Neuron (in vitro differentiated cells): Measurements from ENCODE around the gene DHRSX.
"Not testable (repeated sequence)": the region's sequence is repeated elsewhere in the genome, so short reads cannot be mapped to it uniquely, and the experiment has no call there.

Experiments
- H2AFZ ChIP-seq: one replicate; pipeline ENCODE4 v1.6.1; 2013; ENCODE audit warnings: low read depth, mild to moderate bottlenecking, inconsistent platforms, low read length, moderate library complexity
- H3K27me3 ChIP-seq: one replicate; pipeline ENCODE4 v1.6.1; 2013; ENCODE audit warnings: low read length; ENCODE audit not compliant: insufficient read depth
- H3K36me3 ChIP-seq: one replicate; pipeline ENCODE4 v1.6.1; 2013; ENCODE audit warnings: low read length; ENCODE audit not compliant: insufficient read depth
- H3K4me1 ChIP-seq: one replicate; pipeline ENCODE4 v1.6.1; 2013; ENCODE audit warnings: low read length; ENCODE audit not compliant: insufficient read depth
- H3K4me3 ChIP-seq: 2 replicates; pipeline ENCODE4 v1.5.1; 2013; ENCODE audit warnings: mild to moderate bottlenecking, low read length, moderate library complexity
- H3K9me3 ChIP-seq: one replicate; pipeline ENCODE4 v1.6.1; 2013; ENCODE audit warnings: low read length

Gene DHRSX

DNA sequence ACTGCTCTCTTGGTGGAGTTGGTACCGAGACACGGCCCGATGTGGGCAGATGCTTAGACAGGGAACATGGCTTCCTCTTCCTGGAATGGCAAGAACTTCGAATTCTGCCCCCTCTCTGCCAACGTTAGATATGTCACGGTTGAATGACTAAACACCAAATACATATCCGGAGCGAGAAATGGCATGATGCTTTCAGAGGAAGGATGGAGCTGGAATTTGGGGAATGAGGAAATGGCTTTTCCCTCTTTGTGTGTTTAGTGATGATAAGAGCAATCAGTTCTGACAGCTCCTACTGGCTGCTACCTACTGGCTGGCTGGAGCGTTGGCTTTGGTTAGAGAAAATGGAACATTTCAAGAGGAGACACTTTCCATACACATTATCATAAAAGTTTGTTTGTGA, 140.0 kb downstream of the DHRSX start:
- Histone ChIP-seq H3K36me3 (no peaks in the 10 kb centered on the region), H3K4me3 (no peak overlapping the region), H3K4me1 (no peaks in the 10 kb centered on the region), H2AFZ (no peak overlapping the region), H3K9me3 (peaks cover 3% of the 10 kb centered on the region), H3K27me3 (no peaks in the 10 kb centered on the region)

DNA sequence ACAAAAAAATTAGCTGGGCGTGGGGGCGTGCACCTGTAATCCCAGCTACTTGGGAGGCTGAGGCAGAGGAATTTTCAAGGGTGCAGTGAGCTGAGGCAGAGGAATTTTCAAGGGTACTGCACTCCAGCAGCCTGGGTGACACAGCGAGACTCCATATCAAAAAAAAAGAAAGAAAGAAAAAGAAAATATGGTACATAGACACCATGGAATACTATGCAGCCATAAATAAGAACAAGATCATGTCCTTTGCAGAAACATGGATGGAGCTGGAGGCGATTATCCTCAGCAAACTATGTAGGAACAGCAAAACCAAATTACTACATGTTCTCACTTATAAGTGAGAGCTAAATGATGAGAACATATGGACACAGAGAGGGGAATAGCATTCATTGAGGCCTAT, 141.3 kb downstream of the DHRSX start:
- H3K36me3 ChIP-seq, H2AFZ ChIP-seq, H3K27me3 ChIP-seq, H3K9me3 ChIP-seq, H3K4me1 ChIP-seq, H3K4me3 ChIP-seq: not testable (repeated sequence)

GRCh38 chrX:2351999-2352995, 148.5 kb downstream of the DHRSX start:
- no peak overlapping the region for H2AFZ ChIP-seq
- H3K27me3 ChIP-seq = no peaks in the 10 kb centered on the region
- H3K36me3 ChIP-seq = no peaks in the 10 kb centered on the region
- H3K4me1 ChIP-seq = peaks cover 14% of the 10 kb centered on the region
- peaks cover 9% of the 10 kb centered on the region for H3K9me3 ChIP-seq
- H3K4me3 ChIP-seq = no peak overlapping the region

- H3K4me1 ChIP-seq = peaks cover 14% of the 10 kb centered on the region
- H2AFZ ChIP-seq = no peak overlapping the region
- no peaks in the 10 kb centered on the region for H3K36me3 ChIP-seq
- H3K4me3 ChIP-seq = no peak overlapping the region
- peaks cover 9% of the 10 kb centered on the region for H3K9me3 ChIP-seq
- H3K27me3 ChIP-seq = no peaks in the 10 kb centered on the region
These were observed 149.5 kb downstream of the DHRSX start for GRCh38 chrX:2351321-2351720.

DNA sequence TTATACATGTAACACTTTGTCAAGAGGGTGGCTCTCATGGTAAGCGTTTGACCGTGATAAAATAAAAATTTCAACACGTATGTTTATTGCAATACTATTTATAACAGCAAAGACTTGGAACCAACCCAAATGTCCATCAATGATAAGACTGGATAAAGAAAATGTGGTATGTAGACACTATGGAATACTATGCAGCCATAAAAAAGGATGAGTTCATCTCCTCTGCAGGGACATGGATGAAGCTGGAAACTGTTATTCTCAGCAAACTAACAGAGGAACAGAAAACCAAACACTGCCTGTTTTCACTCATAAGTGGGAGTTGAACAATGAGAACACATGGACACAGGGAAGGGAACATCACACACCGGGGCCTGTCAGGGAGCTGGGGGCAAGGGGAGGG, 150.1 kb downstream of the DHRSX start:
- H3K36me3 ChIP-seq, H3K4me3 ChIP-seq, H2AFZ ChIP-seq, H3K9me3 ChIP-seq, H3K27me3 ChIP-seq: not testable (repeated sequence)
- H3K4me1 ChIP-seq = peaks cover 14% of the 10 kb centered on the region

DNA sequence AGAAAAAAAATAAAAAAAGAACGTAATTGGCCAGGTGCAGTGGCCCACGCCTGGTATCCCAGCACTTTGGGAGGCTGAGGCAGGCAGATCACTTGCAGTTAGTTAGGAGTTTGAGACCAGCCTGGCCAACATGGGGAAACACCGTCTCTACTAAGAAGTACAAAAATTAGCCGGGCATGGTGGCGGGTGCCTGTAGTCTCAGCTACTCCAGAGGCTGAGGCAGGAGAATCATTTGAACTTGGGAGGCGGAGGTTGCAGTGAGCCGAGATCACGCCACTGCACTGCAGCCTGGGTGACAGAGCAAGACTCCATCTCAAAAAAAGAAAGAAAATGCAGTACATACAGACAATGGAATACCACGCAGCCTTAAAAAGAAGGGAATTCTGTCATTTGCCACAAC, 150.7 kb downstream of the DHRSX start:
- H3K27me3 ChIP-seq, H3K4me3 ChIP-seq, H3K9me3 ChIP-seq, H2AFZ ChIP-seq, H3K36me3 ChIP-seq: not testable (repeated sequence)
- H3K4me1 ChIP-seq = peaks cover 14% of the 10 kb centered on the region

DNA sequence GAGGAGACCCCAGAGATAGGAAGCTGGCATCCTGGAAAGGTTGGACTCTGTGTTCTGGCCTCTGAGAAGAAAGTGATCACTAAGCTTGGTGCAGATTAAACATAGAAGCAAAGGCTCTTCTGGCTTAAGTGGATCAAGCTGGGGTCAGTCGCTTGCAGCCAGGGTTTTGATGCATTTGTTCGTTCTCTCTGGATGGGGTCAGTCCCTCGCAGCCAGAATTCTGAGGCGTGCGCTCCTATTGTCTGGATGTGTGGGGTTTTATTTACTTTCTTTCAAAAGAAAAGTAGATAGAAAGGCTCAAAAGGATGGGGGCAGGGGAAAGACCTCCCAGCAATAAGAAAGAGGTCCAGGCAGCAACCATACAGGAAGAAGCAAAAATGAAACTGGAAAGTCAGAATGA, 152.6 kb downstream of the DHRSX start:
- Histone ChIP-seq H3K9me3 (peaks cover 3% of the 10 kb centered on the region), H3K4me1 (peaks cover 14% of the 10 kb centered on the region), H3K36me3 (no peaks in the 10 kb centered on the region), H3K27me3 (no peaks in the 10 kb centered on the region), H2AFZ (no peak overlapping the region), H3K4me3 (no peak overlapping the region)

DNA sequence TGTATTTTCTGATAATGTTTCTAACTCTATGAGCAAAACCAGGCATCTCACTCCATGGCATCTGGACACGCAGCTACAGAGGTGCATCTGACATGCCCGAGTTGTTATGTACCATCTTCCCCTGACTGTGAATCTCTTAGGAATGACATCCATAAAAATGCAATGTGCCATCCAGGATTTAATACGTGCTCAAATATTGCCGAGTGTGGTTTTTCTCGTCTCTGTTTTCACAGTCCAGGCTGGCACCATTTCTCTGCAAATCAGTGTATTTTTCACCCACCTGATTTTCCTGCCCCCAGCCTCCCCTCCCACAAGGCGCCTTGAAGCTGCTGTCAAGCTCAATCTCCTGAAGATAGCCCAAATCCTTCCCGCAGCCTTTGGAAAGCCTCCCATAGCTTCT, 154.6 kb downstream of the DHRSX start:
- peaks cover 3% of the 10 kb centered on the region for H3K9me3 ChIP-seq
- H2AFZ ChIP-seq = no peak overlapping the region
- H3K36me3 ChIP-seq = no peaks in the 10 kb centered on the region
- peaks cover 14% of the 10 kb centered on the region for H3K4me1 ChIP-seq
- H3K4me3 ChIP-seq = no peak overlapping the region
- H3K27me3 ChIP-seq = no peaks in the 10 kb centered on the region

- Histone ChIP-seq H3K4me1 (peaks cover 14% of the 10 kb centered on the region), H3K9me3 (peaks cover 3% of the 10 kb centered on the region), H3K27me3 (no peaks in the 10 kb centered on the region), H3K4me3 (no peak overlapping the region), H3K36me3 (no peaks in the 10 kb centered on the region), H2AFZ (no peak overlapping the region)
These were observed 155.2 kb downstream of the DHRSX start for GRCh38 chrX:2345562-2345961.

- Histone ChIP-seq H3K9me3 (peaks cover 8% of the 10 kb centered on the region), H3K4me1 (peaks cover 9% of the 10 kb centered on the region), H3K36me3 (no peaks in the 10 kb centered on the region), H3K27me3 (no peaks in the 10 kb centered on the region), H2AFZ (no peak overlapping the region), H3K4me3 (no peak overlapping the region)
These were observed 157.4 kb downstream of the DHRSX start for GRCh38 chrX:2343413-2343812.

GRCh38 chrX:2342874-2343273, 157.9 kb downstream of the DHRSX start:
- H3K27me3 ChIP-seq = no peaks in the 10 kb centered on the region
- peaks cover 8% of the 10 kb centered on the region for H3K9me3 ChIP-seq
- H2AFZ ChIP-seq = no peak overlapping the region
- no peaks in the 10 kb centered on the region for H3K36me3 ChIP-seq
- no peak overlapping the region for H3K4me3 ChIP-seq
- H3K4me1 ChIP-seq = peaks cover 3% of the 10 kb centered on the region

DNA sequence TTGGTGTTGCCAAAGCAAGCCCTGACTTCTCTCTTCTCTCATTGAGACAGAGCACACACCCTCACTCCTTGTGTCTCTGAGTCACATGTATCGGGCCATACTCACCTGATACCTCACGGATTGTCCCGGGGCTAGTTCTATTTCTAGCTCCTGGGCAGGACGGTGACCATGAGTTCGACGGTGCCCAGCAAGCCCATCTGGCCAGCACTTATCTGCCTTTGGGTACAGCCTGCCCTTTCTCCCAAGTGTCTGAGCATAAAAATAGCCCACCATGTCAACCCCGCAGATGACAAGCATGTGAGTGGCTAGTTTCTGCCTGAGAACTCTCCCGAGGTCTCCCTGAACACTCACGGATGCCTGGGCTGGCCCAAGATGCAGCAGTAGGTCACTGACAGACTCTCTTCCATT, 158.5 kb downstream of the DHRSX start:
- H3K27me3 ChIP-seq = no peaks in the 10 kb centered on the region
- H3K4me3 ChIP-seq = no peak overlapping the region
- no peaks in the 10 kb centered on the region for H3K36me3 ChIP-seq
- H2AFZ ChIP-seq = no peak overlapping the region
- peaks cover 8% of the 10 kb centered on the region for H3K9me3 ChIP-seq
- no peaks in the 10 kb centered on the region for H3K4me1 ChIP-seq

DNA sequence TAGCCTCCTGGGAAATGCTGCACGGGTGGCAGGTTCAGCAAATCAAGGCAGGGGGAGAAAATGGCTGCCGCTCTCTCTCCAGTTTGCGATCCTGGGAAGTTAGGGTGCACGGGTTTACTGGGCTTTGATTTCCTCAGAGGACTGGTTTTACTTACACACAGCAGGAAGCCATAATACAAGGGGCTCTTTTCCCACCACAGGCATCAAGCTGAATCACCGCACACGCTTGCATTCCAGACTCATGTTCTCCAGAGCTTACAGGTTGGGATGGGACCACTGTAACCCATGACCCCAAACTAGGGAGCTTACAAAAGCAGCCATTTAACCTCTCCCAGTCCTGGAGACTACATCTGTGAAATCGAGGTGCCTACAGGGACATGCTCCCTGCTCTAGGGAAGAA, 159.8 kb downstream of the DHRSX start:
- Histone ChIP-seq H3K27me3 (no peaks in the 10 kb centered on the region), H3K9me3 (peaks cover 8% of the 10 kb centered on the region), H3K4me3 (no peak overlapping the region), H2AFZ (no peak overlapping the region), H3K4me1 (no peaks in the 10 kb centered on the region), H3K36me3 (no peaks in the 10 kb centered on the region)

DNA sequence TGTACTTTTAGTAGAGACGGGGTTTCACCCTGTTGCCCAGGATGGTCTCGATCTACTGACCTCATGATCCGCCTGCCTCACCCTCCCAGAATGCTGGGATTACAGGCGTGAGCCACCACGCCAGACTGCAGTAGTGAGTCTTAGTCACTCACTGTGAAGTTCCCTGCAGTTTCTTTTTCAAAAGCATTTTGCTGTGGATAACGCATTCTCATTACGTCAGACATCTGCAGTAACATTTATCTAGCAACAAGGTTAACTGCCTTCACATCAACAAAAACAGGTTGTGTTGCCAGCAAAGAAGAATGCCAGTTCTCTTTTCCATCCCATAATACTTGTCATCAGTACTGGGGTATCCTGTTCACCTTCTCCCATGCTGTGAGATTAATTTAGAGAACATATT, 164.6 kb downstream of the DHRSX start:
- peaks cover 5% of the 10 kb centered on the region for H3K9me3 ChIP-seq
- no peaks in the 10 kb centered on the region for H3K36me3 ChIP-seq
- H3K4me3 ChIP-seq = no peak overlapping the region

More for the DNA sequence above, 164.6 kb downstream of the DHRSX start:
- H2AFZ ChIP-seq = no peak overlapping the region
- no peaks in the 10 kb centered on the region for H3K27me3 ChIP-seq
- no peaks in the 10 kb centered on the region for H3K4me1 ChIP-seq
